ENCODE measurements around the gene KPNA1. TPM values are rescaled to one million over a fixed set of nuclear protein-coding genes. Genes with fewer than 3 reads are reported as not detected.
A peak's percentile ranks its signal among the peaks of the same experiment; 100 is the strongest.
"Not testable (repeated sequence)": the region's sequence is repeated elsewhere in the genome, so short reads cannot be mapped to it uniquely, and the experiment has no call there.

The KPNA1 gene
- total RNA-seq, 1 donor = 21.8 TPM

DNA sequence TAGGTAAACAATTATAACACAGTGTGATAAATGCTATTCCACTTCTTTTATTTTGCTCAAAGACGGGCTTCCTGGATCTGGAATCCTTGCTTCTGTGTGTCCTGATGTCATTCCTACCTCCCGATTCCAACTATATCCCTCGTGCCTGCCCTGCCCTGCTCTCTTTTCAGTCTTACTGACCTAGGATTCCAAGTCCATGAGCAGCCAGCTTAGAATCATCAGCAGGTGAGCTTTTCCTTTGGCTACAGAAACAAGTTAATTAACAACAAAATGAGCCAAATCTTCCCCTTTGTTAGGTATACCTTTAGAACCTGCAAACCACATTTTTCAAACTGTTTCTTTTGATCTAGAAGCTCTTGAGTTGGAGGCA is 21.9 kb upstream of the KPNA1 start:
- Histone ChIP-seq H3K27me3 (ENCODE audit: insufficient read depth, low read length) (no peaks in the 10 kb centered on the region), H3K4me3 (ENCODE audit: low read length) (no peak overlapping the region), H3K9me3 (ENCODE audit: low read depth, low read length) (no peaks in the 10 kb centered on the region), H3K4me1 (ENCODE audit: insufficient read depth, low read length) (peaks cover 15% of the 10 kb centered on the region)

DNA sequence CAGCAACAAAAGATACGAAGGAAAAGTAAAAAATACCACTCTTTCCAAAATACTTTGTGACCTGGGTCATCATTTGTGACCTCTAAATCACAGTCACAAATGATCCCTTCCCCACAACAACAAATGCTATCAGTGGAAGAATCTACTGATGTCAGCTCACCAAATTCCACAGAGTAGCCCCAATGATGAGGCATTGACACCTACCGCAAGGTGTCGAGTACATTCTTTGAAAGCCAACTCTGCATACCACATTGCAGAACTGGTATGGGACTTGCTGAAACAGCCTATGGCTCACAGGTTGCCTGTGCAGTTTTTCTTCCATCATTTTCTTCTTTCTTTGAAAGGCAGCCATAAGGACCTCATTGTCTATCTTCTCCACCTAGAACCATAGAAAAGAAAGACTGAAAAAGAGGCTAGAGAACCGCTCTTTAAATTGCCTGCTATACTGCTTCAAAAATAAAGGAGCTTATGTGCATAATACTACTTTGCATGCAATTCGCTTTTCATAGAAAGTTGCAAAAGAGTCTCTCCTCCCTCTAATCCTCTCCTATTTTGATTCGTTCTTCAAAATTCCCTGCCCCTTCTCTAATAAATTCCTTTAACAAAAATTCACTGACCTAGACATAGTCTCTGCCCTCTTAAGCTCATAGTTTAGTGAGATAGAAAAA is 21.4 kb upstream of the KPNA1 start:
- Histone ChIP-seq H3K27me3 (ENCODE audit: insufficient read depth, low read length) (no peaks in the 10 kb centered on the region), H3K4me3 (ENCODE audit: low read length) (no peak overlapping the region)

DNA sequence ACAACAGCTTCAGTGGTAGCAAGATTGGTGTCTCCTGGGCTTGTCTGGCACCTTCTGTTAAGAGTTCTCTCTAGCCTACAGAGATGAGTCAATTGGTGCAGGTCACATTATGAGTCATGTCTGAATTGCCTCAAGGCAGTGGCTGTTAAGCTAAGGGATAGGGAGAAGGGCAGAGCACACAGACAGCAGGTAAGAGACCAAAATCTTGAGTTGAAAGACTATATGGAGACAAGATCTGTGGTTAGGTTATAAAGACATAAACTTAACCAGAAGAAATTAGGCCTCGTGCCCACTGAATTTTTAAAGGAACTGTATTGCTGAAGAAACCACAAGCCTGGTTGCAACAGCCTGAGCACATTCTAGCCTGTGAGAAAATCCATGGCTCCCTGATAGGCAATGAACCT is 19.2 kb upstream of the KPNA1 start:
- Histone ChIP-seq H3K4me3 (ENCODE audit: low read length) (no peak overlapping the region), H3K4me1 (ENCODE audit: insufficient read depth, low read length) (peaks cover 11% of the 10 kb centered on the region), H3K27me3 (ENCODE audit: insufficient read depth, low read length) (no peaks in the 10 kb centered on the region), H3K9me3 (ENCODE audit: low read depth, low read length) (no peaks in the 10 kb centered on the region)

More for the DNA sequence above, 21.4 kb upstream of the KPNA1 start:
- peaks cover 15% of the 10 kb centered on the region for H3K4me1 ChIP-seq (ENCODE audit: insufficient read depth, low read length)
- no peaks in the 10 kb centered on the region for H3K9me3 ChIP-seq (ENCODE audit: low read depth, low read length)

DNA sequence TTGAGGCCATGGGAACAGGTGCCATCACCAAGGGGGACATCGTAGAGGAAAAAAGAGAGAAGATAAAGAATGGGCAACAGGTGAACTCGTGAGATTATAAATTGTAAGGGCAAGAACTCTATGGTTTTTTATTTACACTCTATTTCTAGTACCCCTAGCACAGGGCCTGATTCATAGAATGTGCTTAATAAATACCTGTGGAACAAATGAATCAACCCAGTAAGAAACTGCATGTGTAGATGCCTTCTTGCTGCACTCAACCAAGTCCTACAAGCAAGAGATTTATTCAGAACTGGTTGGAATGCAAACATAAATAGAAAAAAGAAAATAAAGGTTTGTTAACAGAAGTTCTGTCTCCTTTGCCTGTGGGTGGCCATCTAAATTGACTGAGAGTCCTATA is 18.7 kb upstream of the KPNA1 start:
- no peak overlapping the region for H3K4me3 ChIP-seq (ENCODE audit: low read length)
- H3K27me3 ChIP-seq (ENCODE audit: insufficient read depth, low read length) = no peaks in the 10 kb centered on the region
- no peaks in the 10 kb centered on the region for H3K9me3 ChIP-seq (ENCODE audit: low read depth, low read length)
- H3K4me1 ChIP-seq (ENCODE audit: insufficient read depth, low read length) = peaks cover 10% of the 10 kb centered on the region

DNA sequence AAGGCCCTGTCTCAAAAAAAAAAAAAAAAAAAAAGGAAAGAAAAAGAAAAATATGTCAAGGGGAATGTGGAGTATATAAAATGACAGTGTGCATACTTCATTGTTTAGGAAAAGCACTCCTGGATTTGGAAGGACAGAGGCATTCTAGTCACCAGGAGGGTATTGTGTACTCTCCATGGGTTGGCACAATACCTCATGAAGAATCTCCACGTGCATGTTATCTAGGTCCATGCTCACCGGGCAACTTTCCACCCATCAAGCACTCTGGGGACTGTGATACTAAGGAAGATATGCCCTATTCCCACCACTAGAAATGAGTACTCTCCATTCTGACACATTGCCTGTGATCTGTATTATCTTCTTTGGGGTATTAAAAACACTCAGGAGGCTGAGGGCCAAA is 15.4 kb upstream of the KPNA1 start:
- H3K4me3 ChIP-seq (ENCODE audit: low read length) = no peak overlapping the region
- no peaks in the 10 kb centered on the region for H3K27me3 ChIP-seq (ENCODE audit: insufficient read depth, low read length)
- H3K4me1 ChIP-seq (ENCODE audit: insufficient read depth, low read length) = no peaks in the 10 kb centered on the region
- no peaks in the 10 kb centered on the region for H3K9me3 ChIP-seq (ENCODE audit: low read depth, low read length)

DNA sequence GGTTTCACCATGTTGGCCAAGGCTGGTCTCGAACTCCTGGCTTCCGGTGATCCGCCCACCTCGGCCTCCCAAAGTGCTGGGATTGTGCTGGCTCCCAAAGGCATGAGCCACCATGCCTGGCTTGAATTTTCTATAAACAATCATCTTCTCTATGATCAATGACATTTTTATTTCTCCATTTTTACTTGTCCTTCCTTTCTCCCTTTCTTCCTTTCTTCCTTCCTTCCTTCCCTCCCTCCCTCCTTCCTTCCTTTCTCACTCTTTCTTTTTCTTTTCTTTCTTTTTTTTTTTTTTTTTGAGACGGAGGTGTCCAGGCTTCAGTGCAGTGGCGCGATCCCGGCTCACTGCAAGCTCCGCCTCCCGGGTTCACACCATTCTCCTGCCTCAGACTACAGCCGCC is 8.6 kb upstream of the KPNA1 start:
- Histone ChIP-seq H3K27me3 (ENCODE audit: insufficient read depth, low read length) (no peaks in the 10 kb centered on the region), H3K4me1 (ENCODE audit: insufficient read depth, low read length) (no peaks in the 10 kb centered on the region), H3K4me3 (ENCODE audit: low read length) (no peak overlapping the region), H3K9me3 (ENCODE audit: low read depth, low read length) (no peaks in the 10 kb centered on the region)

DNA sequence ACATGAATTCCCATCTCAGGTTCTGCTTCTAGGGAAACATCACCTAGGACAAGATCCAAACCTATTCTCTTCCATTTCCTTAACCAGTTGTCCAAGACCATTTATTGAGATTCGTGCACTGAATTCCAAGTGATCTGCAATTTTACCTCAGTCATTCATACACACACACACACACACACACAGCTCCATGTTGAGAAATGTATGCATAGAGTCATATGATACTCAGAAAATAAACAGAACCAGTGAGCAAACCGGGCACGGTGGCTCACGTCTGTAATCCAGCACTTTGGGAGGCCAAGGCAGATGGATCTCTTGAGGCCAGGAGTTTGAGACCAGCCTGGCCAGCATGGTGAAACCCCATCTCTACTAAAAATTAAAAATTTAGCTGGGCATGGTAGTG is 6.1 kb upstream of the KPNA1 start:
- Histone ChIP-seq H3K4me3 (ENCODE audit: low read length) (no peak overlapping the region), H3K27me3 (ENCODE audit: insufficient read depth, low read length) (no peaks in the 10 kb centered on the region), H3K4me1 (ENCODE audit: insufficient read depth, low read length) (no peaks in the 10 kb centered on the region), H3K9me3 (ENCODE audit: low read depth, low read length) (no peaks in the 10 kb centered on the region)

DNA sequence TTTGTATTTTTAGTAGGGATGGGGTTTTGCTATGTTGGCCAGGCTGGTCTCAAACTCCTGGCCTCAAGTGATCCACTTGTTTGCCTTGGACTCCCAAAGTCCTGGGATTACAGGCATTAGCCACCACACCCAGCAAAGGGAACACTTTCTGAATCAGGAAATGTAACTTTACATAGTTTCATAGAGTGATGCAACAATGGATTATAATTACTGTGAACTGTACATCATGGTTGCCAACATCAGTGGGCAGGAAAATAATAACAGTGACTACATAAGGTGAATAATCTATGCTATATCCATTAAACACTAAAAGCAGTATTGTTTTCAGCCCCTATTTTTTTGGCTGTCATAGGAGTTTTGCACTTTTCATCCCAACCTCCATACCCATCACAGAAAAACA is 5.0 kb upstream of the KPNA1 start:
- H3K27me3 ChIP-seq (ENCODE audit: insufficient read depth, low read length) = no peaks in the 10 kb centered on the region
- no peak overlapping the region for H3K4me3 ChIP-seq (ENCODE audit: low read length)
- peaks cover 5% of the 10 kb centered on the region for H3K4me1 ChIP-seq (ENCODE audit: insufficient read depth, low read length)
- H3K9me3 ChIP-seq (ENCODE audit: low read depth, low read length) = no peaks in the 10 kb centered on the region

DNA sequence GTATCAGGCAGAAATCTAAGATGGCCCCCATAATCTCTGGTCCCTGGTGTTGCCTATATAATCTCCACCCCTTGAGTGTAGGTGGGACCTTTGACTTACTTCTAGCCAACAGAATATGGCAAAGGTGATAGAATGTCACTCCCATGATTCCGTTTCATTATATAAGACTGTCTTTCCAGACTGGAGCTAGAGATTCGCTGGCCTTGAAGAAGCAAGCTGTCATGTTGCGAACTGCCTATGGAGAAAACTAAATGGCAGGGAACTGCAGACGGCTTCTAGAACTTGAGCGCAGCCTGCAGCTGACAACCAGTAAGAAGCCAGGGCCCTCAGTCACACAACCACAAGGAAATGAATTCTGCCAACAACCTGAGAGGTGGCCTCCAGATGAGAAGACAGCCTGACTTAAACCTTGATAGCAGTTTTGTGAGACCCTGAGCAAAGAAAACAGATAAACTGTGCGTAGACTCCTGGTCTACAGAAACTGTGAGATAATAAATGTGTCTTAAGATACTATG is 2.2 kb upstream of the KPNA1 start:
- Histone ChIP-seq H3K4me3 (ENCODE audit: low read length) (no peak overlapping the region), H3K27me3 (ENCODE audit: insufficient read depth, low read length) (no peaks in the 10 kb centered on the region), H3K9me3 (ENCODE audit: low read depth, low read length) (no peaks in the 10 kb centered on the region), H3K4me1 (ENCODE audit: insufficient read depth, low read length) (peaks cover 18% of the 10 kb centered on the region)

DNA sequence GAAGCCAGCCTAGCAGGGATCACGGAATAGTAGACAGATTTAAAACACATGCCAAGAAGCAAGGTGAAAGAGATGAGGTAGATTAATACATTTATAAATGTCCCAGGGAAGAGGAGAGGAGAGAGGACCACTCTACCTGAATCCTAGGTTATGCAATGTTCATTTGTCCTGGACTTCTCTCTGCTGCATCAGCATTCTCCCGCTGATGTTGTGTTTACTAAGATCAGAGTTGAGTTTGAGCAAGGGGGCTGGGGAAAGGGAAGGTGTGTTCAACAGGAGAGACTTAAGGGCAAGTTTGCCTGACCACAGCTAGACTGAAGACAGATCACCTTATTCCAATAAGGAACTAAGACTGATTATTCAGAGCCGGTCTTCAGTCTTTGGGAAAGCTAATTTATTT is 1.1 kb upstream of the KPNA1 start:
- H3K4me3 ChIP-seq (ENCODE audit: low read length) = no peak overlapping the region
- no peaks in the 10 kb centered on the region for H3K27me3 ChIP-seq (ENCODE audit: insufficient read depth, low read length)
- no peaks in the 10 kb centered on the region for H3K9me3 ChIP-seq (ENCODE audit: low read depth, low read length)
- H3K4me1 ChIP-seq (ENCODE audit: insufficient read depth, low read length) = peaks cover 21% of the 10 kb centered on the region

DNA sequence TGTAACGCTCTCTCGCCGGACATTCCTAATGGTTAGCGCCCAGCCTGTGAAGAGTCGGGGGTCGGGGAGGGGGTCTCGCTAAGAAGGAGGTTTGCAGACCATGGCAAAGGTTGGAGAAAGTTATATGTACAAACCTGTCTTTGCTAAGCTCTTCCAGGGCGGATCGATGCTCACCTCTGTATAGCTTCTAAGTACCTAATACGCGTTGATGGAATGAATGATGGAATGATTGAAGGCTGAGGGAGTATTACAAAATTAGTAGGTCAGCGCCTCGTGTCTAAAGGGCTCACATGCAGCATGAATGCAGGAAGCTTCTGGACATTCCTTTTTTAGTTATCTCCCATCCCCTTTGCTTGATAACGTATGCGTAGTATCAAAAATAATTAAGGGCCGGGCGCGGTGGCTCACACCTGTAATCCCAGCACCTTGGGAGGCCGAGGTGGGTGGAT is 305 bp upstream of the KPNA1 start:
- no peaks in the 10 kb centered on the region for H3K9me3 ChIP-seq (ENCODE audit: low read depth, low read length)
- peaks cover 23% of the 10 kb centered on the region for H3K4me1 ChIP-seq (ENCODE audit: insufficient read depth, low read length)
- H3K27me3 ChIP-seq (ENCODE audit: insufficient read depth, low read length) = no peaks in the 10 kb centered on the region
- peak overlapping the region; percentile 79 for H3K4me3 ChIP-seq (ENCODE audit: low read length)

DNA sequence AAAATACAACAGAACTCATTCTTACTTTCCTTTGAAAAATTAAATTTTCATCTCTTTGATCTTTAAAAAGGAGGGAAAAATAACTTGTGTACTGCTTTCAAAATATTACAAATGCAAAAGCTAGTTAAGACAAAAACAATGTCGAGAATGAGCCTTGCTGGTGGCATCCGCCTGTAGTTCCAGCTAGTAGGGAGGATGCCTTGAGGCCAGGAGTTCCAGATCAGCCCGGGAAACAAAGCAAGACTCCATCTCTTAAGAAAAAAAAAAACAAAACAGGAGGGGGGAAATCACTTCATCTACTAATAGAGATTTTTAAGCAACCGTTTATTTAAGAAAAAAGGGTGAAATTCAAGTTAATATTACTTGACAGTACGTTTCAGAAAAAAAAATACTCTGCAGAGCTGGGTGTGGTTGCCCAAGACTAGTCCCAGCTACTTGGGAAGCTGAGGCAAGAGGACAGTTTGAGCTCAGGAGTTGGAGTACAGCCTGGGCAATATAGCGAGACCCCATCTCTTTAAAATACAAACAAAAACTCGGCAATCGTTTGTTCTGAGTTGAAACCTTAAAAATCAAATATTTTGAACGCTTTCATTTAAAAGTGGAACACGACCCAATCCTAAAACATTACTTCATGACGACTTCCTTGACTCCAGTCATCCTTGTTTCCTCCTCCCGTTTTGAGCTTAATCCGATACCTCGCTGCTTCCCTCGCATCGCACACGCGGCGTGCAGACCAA is 1.2 kb downstream of the KPNA1 start:
- peak overlapping the region; percentile 79 for H3K4me3 ChIP-seq (ENCODE audit: low read length)
- no peaks in the 10 kb centered on the region for H3K27me3 ChIP-seq (ENCODE audit: insufficient read depth, low read length)

DNA sequence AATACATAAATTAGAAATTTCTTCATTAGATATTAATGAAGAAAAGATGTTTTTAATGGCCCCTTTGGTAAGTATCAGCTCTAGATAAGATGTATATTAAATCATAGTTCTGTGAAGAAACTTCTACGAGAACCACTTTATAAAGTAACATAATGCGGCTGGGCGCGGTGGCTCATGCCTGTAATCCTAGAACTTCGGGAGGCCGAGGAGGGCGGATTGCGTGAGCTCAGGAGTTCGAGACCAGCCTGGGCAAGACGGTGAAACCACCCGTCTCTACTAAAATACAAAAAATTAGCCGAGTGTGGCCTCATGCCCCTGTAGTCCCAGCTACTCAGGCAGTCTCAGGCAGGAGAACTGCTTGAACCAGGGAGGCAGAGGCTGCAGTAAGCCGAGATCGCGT is 2.5 kb downstream of the KPNA1 start:
- no peak overlapping the region for H3K4me3 ChIP-seq (ENCODE audit: low read length)
- H3K9me3 ChIP-seq (ENCODE audit: low read depth, low read length) = no peaks in the 10 kb centered on the region
- H3K27me3 ChIP-seq (ENCODE audit: insufficient read depth, low read length) = no peaks in the 10 kb centered on the region
- H3K4me1 ChIP-seq (ENCODE audit: insufficient read depth, low read length) = peaks cover 28% of the 10 kb centered on the region

More for the DNA sequence above, 1.2 kb downstream of the KPNA1 start:
- Histone ChIP-seq H3K4me1 (ENCODE audit: insufficient read depth, low read length) (peaks cover 23% of the 10 kb centered on the region), H3K9me3 (ENCODE audit: low read depth, low read length) (no peaks in the 10 kb centered on the region)

DNA sequence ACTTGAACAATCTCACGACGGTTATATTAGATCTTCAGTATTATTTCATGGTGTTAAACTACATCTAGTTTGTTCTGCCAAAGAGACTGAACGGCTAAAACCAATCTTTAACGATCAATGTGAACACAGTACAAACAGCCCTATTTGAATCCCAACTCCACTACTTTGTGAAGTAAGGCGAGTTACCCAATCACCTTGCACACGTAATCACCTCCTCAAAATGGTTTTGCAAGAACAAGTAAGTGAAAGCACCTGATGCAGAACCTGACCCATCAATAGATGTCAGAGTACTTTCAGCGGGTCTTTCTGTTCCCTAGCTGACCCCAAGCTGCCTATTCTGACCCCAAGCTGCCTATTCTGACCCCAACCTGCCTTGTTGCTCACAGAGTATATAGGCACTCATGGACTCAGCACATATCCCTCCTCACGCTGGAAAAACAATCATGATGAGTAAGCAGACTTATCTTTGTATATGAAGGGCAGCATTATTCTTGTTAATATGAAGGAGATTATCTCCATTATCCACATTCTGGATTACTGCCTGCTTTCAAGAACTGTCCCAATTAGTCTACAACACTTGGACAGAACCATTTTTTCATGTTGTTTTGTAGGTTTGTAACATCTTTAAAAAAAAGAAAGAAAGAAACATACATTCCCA is 3.7 kb downstream of the KPNA1 start:
- no peaks in the 10 kb centered on the region for H3K27me3 ChIP-seq (ENCODE audit: insufficient read depth, low read length)
- peaks cover 28% of the 10 kb centered on the region for H3K4me1 ChIP-seq (ENCODE audit: insufficient read depth, low read length)
- no peak overlapping the region for H3K4me3 ChIP-seq (ENCODE audit: low read length)
- H3K9me3 ChIP-seq (ENCODE audit: low read depth, low read length) = no peaks in the 10 kb centered on the region

DNA sequence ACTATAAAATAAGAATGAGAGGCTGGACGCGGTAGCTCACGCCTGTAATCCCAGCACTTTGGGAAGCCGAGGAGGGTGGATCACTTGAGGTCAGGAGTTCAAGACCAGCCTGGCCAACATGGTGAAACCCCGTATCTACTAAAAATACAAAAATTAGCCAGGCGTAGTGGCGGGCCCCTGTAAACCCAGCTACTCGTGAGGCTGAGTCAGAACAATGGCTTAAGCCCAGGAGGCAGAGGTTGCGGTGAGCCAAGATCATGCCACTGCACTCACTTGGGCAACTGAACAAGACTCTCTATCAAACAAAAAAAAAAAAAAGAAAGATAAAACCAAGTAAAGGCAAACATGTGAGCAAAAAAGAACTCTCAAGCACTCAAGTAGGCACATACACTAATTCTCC is 5.8 kb downstream of the KPNA1 start:
- H3K4me1 ChIP-seq (ENCODE audit: insufficient read depth, low read length) = peaks cover 23% of the 10 kb centered on the region
- H3K4me3 ChIP-seq (ENCODE audit: low read length); H3K9me3 ChIP-seq (ENCODE audit: low read depth, low read length); H3K27me3 ChIP-seq (ENCODE audit: insufficient read depth, low read length): not testable (repeated sequence)

Data from mononuclear cell (primary cell).